ENCODE results near the gene LDHB. TPM values are rescaled to one million over a fixed set of nuclear protein-coding genes. Genes with fewer than 3 reads are reported as not detected.

LDHB gene
- total RNA-seq (ENCODE audit: low replicate concordance), result 579 and 828 TPM in 2 replicates

DNA sequence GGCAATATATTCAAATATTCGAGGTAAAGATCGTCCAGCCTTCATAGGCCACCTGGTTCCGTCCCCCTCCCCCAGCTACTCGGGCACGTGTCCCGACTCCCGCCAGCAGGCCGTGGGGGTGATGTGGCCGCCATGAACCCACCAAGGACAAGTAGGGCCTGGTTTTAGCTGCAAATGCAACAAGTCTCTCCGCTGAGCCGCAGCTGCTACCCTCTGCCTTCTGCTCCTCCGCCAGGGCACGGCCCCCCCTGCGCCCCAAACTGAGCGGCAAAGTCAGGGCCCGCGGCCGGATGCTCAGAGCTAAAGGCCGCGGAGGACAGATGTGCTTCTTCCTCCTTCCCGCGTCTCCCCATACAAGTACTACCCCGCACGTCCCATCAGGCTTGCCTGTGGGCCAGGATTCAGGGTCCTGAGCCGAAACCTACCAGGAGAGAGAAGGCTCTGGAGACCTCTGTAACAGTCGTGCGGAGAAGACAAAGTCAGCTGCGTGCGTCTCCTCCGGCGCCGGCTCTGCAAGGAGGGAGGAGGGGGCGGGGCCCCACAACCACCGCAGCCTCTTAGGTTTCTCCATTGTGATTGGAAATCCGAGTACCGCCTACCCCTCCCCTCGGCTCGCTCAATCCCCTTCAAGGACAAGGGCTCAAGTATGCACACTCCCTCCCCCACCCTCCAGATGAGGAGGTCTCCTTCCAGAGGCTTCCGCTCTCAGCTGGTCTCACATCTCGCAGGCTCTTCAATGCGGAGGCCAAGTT lies at the start of gene LDHB:
TSS of gene LDHB (minus strand) at position 517 of the 752 bp plus-strand sequence. CDS start 3,171 bp downstream, outside the sequence.
- peak; percentile 95 for DNase-seq (ENCODE audit: low read depth)
- TF ChIP-seq, protein P1, sequence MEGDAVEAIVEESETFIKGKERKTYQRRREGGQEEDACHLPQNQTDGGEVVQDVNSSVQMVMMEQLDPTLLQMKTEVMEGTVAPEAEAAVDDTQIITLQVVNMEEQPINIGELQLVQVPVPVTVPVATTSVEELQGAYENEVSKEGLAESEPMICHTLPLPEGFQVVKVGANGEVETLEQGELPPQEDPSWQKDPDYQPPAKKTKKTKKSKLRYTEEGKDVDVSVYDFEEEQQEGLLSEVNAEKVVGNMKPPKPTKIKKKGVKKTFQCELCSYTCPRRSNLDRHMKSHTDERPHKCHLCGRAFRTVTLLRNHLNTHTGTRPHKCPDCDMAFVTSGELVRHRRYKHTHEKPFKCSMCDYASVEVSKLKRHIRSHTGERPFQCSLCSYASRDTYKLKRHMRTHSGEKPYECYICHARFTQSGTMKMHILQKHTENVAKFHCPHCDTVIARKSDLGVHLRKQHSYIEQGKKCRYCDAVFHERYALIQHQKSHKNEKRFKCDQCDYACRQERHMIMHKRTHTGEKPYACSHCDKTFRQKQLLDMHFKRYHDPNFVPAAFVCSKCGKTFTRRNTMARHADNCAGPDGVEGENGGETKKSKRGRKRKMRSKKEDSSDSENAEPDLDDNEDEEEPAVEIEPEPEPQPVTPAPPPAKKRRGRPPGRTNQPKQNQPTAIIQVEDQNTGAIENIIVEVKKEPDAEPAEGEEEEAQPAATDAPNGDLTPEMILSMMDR (IDR thresholded peaks at IDR 0.05; ENCODE audit: insufficient read depth, low read length), result no peak
- H3K4me3 ChIP-seq (ENCODE audit: low read depth, low read length), result peak within 1 kb of the TSS; percentile 95

DNA sequence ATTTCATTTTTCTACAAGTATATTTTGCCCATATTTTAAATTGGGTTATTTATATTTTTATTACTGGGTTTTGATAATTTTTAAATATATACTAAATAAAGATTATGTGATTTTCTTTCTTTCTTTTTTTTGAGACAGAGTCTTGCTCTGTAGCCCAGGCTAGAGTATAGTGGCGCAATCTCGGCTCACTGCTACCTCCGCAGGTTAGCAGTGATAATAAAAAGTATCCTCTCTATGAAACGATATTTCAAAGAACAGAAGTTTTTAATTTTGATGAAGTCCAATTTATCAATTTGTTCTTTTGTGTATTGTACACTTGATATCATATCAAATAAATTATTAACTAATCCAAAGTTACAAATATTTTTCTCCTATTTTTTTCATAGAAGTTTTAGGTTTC lies 47.2 kb upstream of the LDHB start:
- no peak overlapping the region for H3K4me3 ChIP-seq (ENCODE audit: low read depth, low read length)
- TF ChIP-seq, protein P1 (IDR thresholded peaks at IDR 0.05; ENCODE audit: insufficient read depth, low read length), result no peak
- DNase-seq (ENCODE audit: low read depth), result no peak

DNA sequence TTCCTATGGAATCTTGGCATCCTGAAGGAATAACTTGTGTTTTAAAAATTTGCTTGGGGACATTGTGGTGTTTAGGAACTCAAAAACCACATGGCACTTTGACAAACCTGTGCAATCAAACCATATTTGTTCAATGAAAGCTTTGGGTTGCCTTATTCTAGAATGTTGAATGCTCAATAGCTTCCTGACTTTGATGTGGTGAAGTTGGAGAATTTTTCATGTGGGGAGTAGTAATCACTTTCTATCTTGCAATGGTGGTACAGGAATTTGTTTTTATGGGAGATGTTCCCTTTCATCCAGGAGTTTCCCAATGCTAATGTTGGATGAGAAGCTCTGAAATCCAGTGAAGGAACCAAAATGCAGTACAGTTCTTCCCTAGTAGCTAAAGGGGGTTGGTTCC lies 42.2 kb upstream of the LDHB start:
- no peak overlapping the region for H3K4me3 ChIP-seq (ENCODE audit: low read depth, low read length)
- TF ChIP-seq, protein P1 (IDR thresholded peaks at IDR 0.05; ENCODE audit: insufficient read depth, low read length), result no peak
- no peak for DNase-seq (ENCODE audit: low read depth)

DNA sequence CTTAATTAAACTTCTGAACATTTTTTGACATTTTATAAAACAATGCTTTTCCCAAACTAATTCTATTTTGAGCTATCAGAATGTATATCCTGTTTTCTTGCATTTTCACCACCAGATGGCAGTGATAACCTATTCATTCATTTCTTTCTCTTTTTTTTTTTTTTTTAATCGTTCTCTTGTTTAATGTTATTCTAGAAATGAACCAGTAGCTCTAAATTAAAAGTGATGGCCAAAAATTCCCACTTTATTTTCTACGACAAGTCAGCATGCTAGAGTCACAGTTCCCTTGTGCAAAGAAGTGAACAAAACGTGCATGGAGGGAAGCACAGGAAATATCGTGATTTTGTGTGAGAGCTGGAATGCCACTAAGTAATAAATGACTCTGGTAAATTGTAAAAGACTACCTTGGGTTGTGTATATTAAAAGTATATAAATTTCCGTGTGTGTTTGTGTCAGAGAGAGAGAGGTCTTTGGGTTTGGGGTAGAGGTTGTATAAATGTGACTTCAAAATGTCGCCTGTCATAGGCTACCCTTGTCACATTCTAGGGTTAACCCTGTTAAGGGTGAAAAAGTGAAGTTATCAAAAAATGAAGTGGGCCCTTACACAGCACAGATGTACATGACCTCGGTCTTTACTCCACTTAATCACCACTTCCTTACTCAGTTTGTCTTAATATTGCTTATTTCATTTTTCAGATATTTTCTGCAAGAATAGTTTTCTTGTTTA lies 40.4 kb upstream of the LDHB start:
- peak; percentile 78 for DNase-seq (ENCODE audit: low read depth)
- TF ChIP-seq, protein P1 (IDR thresholded peaks at IDR 0.05; ENCODE audit: insufficient read depth, low read length), result peak; percentile 36
- no peak overlapping the region for H3K4me3 ChIP-seq (ENCODE audit: low read depth, low read length)

DNA sequence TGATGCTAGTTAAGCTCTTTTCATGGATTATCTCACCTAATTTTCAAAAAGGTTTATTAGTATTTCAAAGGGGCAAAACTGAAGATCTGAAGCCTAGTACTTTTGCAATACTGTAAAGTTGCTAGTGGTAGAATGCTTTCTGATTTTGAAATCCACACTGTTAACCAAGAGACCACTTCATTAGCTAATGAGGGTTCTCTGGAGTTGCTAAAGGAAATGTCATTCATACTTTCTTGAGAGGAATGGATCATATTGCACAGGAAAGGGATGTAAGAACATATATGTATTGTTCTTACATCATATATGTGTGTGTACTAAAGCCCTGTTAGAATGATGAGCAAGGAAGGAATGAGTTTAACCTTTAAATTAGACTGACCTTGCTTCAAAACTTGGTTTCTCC lies 39.0 kb upstream of the LDHB start:
- TF ChIP-seq, protein P1 (IDR thresholded peaks at IDR 0.05; ENCODE audit: insufficient read depth, low read length), result no peak
- DNase-seq (ENCODE audit: low read depth), result no peak
- no peak overlapping the region for H3K4me3 ChIP-seq (ENCODE audit: low read depth, low read length)

DNA sequence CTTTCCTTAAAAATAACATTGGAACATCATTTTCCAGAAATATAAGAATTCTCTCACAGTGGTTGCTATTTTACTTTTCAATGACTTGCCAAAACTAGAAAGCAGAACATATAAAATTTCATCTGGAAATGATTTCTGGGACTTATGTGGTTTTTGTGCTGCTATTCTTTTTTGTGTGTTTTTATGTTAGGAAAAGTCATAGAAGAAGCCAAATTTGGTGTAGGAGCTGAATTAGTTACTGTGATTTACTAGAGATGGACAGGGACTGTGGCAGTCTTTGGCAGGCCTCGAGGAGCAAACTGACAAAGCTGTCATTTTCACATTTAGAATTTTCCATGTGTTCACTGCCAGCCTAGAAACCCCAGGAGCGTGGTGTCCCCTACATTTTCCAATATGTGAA lies 38.3 kb upstream of the LDHB start:
- TF ChIP-seq, protein P1 (IDR thresholded peaks at IDR 0.05; ENCODE audit: insufficient read depth, low read length), result no peak
- DNase-seq (ENCODE audit: low read depth), result peak; percentile 44

More for the DNA sequence above, 38.3 kb upstream of the LDHB start:
- H3K4me3 ChIP-seq (ENCODE audit: low read depth, low read length), result no peak overlapping the region
